Measurements from ENCODE around the gene PRR7.
"Not testable (repeated sequence)": the region's sequence is repeated elsewhere in the genome, so short reads cannot be mapped to it uniquely, and the experiment has no call there.

Gene PRR7, protein sequence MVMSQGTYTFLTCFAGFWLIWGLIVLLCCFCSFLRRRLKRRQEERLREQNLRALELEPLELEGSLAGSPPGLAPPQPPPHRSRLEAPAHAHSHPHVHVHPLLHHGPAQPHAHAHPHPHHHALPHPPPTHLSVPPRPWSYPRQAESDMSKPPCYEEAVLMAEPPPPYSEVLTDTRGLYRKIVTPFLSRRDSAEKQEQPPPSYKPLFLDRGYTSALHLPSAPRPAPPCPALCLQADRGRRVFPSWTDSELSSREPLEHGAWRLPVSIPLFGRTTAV

DNA sequence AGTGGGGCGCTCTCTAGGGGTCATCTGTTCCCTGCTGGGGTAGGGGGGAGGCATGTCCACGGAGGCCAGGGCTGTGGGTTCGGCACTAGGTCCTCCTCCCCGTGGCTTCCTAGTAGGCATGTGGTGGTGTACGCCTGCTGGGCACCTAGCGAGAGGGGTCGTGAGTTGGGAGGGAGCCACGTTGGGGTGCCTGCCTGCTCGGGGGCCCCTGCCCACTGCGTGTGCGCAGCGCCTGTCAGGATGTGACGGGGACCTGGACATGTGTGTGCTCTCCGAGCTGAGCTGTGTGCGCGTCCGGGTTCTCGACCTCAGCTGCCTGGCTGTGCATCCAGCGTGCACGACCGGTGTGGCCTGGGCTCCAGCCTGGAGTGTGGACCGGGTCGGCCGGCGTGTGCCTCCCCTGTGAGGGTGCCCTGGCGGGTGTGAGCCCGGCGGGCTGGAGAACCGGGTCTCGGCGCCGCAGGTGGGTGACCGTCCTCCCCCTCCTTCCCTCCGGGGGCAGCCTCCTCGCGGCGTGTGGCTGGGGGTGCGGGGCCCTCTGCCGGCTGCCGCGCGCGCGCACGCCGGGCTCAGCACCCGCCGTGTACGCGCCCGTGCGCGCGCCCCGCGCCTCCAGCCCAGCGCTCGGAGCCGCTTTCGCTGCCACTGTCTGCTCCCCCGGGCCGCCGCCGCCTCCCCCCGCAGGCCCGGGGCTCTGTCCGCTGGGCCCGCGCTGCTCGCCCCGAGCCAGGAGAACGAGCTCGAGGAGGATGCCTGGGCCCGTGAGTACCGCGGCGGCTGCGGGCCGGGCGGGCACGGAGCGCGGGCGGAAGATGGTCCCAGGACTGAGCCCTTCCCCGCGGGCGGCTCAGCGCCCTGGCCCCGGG lies at the start of gene PRR7:
PRR7 (plus strand) TSS at position 615 of the 866 bp plus-strand sequence. CDS start 8,254 bp downstream, outside the sequence.
- DNase-seq (ENCODE audit: low read depth in 2 of 2) = peak in 1 of 2 experiments; percentile 45

DNA sequence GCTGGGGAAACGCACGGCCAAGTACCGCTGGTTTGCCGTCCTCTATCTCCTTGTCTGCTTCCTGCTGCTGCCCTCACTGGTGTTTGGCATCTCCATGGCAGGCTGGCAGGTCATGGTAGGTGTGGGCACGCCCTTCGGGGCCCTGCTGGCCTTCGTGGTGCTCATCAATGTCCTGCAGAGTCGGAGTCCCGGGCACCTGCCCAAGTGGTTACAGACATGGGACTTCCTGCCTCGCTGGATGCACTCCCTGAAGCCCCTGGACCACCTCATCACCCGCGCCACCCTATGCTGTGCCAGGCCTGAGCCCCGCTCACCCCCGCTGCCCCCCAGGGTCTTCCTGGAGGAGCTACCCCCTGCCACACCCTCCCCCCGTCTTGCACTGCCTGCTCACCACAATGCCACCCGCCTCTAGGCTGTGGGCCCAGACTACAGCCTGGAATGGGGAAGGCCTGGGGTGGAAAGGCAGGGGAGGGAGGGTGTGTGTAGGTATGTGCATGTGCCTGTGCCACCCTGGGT lies 48.7 kb upstream of the PRR7 start:
- no peak for DNase-seq (ENCODE audit: low read depth in 2 of 2)

DNA sequence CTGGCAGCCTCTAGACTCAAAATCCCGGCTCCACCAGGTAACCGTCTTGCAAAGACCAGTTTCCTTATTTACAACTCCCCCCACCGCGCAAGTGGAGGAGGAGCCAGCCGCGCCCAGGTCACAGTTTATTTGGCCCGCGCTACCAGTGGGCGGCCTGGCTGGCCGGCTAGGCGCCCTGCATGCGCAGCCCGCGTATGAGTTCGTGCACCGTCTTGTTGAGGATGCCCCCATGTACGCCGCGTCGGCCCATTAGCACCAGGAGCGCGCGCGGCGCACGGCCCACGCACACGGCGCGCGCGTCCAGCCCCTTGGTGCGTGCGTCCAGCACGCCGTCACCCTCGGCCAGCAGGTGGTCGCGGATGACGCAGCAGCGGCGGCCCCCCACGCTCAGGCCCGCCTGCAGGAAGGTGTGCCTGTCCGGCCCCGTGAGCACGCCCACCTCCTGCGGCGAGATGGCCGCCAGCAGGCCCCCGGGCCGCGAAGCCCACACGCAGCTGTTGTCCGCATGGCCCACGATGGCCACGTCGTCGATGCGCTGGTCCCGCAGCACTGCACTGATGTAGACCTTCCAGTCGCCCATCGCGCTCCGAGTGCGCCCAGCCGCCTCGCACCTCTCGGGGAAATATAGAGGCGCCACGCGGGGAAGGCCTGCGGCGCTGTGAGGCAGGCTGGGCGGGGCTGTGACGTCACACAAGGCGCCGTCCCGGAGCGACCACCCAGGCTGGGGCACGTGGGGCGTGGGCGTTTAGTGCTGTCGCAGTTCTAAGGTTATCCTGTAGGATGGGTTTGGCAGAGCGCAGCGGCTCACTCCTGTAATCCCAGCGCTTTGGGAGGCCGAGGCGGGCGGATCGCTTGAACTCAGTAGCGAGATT lies 46.4 kb upstream of the PRR7 start, which contains the start of gene PFN3:
PFN3 (minus strand) TSS at position 665 of the 872 bp plus-strand sequence; CDS start at position 580, 85 bp downstream.
- no peak for DNase-seq (ENCODE audit: low read depth in 2 of 2)

DNA sequence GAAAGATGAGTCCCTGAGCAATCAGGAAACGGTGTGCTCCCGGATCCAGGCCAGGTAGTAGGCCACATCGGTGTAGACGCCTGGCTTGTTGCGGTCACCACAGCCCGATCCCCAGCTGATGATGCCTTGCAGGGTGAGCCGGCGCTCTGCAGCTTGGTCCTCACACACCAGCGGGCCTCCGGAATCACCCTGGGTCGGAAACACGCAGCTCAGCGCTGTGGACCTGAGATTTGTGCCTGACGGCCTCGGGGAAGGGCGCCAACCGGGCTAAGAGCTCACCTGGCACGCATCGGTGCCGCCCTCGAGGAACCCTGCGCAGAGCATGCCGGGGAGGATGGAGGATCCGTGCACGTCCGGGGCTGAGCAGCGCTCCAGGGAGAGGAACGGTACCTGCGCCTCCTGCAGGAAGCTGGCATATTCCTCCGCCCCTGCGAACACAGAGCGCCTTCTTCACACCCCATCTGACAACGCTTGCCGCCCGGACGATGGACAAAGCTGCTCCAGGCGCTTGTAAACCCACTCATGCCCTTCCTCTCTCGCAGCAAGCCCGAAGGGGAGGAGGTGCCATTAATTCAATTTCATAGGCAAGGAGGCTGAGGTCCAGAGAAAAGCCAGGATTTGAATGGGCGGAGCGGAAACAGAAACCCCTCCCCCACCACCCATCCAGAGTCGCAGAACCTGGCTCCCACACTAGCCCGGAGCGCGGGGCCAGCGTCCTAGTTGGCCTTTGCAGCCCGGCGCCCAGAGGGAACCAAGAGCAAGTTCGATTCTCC lies 44.2 kb upstream of the PRR7 start:
- no peak for DNase-seq (ENCODE audit: low read depth in 2 of 2)

DNA sequence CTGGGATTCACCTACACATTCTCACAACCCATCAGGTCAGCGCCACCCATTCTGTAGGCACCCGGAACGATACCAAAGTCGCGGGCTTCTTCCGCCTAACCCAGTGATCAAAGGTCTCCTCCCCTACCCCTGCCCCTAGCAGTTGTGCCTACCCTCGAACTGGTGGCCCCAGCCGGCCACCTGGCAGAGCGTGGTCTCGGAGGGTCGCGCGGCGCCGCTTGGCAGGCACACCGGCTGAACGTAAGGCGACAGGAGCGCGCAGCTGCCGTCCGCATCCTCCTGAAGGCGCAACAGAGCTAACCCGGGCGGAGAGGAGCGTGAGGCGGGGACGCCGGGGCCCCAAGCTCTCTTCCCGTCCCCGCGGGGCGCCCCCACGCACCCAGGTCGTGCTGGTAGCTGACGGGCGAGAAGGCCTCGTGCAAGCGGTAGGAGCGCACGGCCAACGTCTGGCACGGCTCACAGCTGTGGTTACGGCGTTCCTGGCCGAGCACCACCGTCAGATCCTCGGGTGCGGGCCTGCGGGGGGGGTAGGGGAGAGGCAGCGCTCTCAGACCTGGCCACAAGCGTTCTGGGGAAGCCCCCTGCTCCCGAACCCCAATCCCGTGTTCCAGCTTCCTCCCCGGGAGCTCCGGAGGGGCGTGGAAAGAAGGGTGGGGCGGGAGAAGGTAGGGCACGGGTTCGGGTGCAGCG lies 43.4 kb upstream of the PRR7 start:
- no peak for DNase-seq (ENCODE audit: low read depth in 2 of 2)

DNA sequence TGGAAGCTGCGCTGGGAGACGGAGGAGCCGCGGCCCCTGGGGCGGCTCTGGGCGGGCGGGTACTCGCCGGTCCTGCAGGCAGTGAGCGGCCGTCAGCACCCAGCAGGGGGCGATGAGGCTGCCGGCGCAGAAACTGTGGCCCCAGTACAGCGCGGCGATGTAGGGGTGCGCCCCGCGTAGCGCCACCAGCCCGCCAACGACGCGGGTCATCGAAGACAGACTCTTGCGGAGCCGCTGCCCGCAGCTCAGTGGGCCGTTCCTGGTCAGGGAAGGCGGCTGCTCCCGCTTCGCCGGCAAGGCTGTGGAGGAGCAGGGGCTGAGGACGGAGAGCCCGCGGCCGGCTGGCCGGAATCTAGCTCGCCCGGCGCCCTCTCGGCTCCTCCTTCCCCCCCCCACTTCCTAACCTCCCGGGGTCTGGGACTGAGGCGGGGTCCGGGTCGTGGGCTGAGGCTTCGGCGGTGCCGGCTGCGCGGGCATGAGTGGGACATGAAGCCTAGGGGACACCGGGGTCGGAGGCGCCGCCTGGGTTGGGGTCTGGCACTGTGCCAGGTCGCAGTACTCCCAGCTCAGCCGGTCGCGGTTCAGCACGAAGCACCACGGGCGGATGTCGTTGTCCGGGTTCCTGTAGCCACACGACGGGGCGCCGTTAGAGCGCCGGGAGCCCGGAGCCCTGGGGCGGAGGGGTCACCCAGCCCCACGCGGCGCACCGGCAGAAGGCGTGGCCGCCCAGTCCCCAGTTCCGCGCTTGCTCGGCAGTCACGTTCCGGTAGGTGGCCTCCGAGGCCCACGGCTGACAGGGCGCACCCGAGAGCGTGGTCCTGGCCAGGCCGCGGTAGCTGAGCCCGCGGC lies 42.6 kb upstream of the PRR7 start:
- DNase-seq (ENCODE audit: low read depth in 2 of 2) = no peak

DNA sequence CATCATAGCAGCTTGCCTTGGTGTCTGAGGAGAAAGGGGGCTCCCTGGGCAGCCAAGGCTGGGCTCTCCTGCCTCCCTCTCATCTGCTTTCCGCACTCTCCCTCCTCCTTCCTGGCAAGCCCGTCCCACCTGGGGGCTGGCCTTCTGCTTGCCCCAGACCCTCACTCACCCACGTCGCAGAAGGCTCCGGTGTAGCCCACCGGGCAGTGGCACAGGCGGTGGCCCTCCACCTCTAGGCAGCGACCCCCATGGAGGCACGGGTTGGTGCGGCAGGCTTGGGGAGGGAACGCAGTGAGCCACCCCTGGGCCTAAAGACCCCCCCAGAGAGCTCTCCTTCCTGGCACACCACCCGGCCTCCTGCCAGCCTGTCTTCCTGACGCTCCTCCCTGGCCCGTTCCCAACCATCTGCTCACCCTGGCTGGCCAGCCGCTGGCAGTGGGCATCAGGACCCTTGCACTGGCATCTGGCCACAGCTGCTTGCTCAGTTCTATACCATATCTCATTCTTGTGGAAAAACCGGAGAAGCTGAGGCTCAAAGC lies 41.9 kb upstream of the PRR7 start:
- no peak for DNase-seq (ENCODE audit: low read depth in 2 of 2)

DNA sequence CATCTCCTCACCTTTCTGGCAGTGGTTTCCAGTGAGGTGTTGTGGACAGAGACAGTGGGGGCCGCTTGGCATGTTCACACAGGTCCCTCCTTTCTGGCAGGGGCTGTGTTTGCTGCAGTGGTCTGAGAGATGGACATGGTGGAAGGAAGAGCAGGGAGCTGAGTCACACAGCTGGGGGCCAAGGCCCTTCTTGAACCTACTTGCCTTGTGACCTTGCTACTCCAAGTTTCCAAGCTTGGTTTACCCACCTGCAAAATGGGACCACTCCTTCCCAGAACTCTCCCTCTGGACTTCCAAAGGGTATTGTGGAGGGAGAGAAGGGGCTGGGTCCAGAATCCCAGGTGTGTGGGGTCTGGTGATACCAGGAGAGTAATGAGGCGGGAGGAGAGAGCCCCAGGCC lies 41.3 kb upstream of the PRR7 start:
- DNase-seq (ENCODE audit: low read depth in 2 of 2) = no peak

DNA sequence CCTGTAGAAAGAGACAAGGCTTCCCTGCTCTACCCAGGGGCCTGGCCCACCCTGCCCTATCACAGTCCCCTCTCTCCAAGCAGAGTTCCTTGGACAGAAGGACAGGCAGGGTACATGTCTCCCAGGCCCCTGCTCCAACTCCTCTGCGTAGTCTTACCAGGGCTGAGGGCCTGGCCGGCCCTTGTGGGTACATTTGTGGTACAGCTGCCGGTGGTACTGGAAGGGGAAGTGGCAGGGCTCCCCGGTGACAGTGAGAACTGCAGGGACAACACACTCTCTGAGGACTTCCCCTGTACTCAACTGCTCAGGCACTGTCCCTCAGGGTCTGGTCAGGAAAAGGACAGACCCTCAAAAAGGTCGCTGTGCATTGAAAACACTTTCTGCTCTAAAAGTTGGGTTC lies 40.8 kb upstream of the PRR7 start:
- no peak for DNase-seq (ENCODE audit: low read depth in 2 of 2)

DNA sequence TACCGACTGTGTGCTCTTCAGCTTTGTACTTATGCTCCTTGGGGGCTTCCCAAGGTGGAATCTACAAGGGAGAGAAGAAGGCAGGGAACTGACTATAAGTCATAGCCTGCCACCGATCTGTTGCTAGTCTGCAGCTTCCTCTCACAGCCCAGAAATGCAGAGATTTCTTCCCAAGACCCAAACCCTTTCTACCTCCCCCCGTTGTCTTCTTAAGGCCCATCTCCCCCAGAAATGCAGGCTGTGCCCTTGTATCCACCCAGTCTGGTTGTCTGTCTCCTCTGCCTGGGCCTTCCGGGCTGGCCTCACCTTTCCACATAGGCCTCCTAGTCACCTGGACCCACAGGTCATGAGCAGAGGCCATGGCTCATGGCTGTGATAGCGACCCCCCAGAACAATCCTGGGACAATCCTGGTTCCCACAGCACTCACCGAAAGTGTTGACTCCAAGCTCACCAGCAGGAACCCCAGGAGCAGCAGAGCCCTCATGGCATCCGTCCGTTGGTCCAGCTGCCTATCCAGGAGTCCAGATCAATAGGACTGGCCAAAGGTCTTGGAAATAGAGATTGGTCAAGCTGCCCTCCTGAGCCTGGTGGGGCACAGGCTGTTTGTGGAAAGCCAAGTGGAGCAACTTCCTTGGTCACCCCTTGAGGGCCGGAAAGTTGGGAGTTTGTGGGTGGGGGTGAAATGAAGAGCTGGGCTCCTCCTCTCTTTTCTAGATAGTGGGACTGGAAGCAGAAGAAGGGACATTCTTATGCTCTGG lies 37.4 kb upstream of the PRR7 start, which contains the start of gene F12:
F12 (minus strand) TSS at position 522 of the 759 bp plus-strand sequence; CDS start at position 485, 37 bp downstream.
- DNase-seq (ENCODE audit: low read depth in 2 of 2) = no peak

DNA sequence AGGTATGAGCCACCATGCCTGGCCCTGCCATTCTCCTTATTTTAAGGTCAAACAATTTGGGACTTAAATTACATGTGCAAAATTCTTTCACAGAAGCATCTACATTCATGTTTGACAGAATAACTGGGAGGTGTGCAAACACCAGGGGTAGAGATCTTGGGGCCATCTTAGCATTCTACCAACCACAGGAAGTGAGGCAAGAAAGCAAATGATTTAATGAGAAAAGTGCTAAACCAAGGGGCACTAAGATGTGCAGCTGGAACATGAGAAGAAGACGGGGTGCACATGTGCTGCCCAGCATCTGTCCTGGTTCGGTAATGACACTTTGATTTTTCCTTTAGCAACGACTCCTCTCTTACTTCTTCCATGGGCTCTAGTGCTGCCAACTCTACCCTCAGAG lies 36.0 kb upstream of the PRR7 start:
- no peak for DNase-seq (ENCODE audit: low read depth in 2 of 2)

DNA sequence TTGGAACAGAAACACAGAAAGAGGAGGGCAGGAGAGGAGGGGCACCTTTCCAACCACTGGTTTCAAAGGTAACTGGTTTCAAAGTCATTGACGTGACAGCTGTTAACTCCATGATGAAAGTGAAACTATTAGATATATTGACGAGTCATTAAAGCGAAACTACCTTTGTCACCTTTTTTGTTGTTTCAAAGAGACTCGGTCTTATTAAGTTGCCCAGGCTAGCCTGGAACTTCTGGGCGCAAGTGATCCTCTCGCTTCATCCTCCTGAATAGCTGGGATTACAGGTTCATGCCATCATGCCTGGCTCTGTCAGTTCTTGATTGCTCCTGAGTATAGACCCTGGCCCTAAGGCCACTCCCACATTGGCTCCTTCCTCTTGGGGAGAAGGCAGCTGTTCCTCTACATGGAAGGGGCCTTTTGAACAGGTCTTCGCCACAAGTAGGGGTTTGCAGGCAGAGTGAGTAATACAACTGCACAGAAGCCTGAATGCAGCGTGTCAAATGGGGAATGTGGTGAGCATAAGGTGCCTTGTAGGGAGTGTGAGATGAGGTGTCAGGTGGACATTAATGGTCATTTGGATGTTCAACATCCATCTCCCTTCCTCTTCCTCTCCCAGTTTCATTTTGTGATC lies 33.9 kb upstream of the PRR7 start:
- DNase-seq (ENCODE audit: low read depth in 2 of 2) = no peak

DNA sequence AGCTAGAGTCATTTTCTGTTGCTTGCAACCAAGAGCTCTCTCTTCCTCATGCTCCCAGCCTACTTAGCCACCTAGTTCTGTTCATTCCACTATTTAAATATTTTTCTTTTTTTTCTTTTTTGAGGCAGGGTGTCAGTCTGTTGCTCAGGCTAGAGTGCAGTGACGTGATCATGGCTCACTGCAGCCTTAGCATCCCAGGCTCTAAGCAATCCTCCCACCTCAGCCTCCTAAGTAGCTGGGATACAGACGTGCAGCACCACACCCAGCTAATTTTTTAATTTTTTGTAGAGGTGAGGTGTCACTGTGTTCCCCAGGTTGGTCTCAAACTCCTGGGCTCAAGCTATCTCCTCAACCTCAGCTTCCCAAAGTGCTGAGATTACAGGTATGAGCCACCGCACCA lies 32.1 kb upstream of the PRR7 start:
- no peak for DNase-seq (ENCODE audit: low read depth in 2 of 2)

DNA sequence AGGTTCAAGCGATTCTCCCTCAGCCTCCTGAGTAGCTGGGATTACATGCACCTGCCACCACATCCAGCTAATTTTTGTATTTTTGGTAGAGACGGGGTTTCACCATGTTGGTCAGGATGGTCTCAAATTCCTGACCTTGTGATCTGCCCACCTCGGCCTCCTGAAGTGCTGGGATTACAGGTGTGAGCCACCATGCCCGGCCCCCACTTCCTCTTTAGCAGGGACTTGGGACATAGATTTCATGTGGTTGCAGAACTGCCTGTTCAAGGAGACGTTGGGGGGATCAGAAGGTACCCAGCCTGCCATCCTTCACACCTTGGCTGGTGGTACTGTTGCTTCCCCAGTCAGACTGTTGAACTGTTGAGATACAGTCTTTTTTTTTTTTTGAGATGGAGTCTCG lies 29.5 kb upstream of the PRR7 start:
- not testable (repeated sequence) for DNase-seq (ENCODE audit: low read depth in 2 of 2)

DNA sequence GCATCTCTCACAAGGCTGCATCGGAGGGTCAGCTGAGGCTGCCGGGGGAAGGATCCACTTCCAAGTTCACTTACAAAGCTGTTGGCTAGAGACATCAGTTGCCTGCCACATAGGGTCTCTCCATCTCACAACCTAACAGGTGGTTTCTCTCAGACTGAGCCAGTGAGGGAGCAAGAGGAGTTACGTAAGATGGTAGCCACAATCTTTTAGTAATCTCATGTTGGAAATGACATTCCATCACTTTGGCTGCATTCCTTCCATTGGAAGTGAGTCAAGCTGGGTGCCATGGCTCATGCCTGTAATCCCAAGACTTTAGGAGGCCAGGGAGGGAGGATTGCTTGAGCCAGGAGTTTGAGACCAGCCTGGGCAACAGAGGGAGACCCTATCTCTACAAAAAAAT lies 27.6 kb upstream of the PRR7 start:
- DNase-seq (ENCODE audit: low read depth in 2 of 2) = peak in 1 of 2 experiments; percentile 42

DNA sequence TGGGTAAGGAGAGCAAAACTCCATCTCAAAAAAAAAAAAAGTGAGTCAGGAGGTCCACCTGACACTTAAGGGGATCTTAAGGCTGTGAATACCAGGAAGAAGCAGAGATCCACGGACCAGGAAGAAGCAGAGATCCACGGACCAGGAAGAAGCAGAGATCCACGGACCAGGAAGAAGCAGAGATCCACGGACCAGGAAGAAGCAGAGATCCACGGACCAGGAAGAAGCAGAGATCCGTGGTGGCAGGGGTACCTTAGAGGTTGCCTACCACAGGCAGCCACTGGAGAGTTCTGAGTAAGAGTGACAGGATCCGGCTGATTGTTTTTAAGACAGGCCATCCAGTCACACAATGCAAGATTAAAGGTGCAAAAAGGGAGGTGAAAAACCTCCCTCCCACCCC lies 26.1 kb upstream of the PRR7 start:
- DNase-seq (ENCODE audit: low read depth in 2 of 2) = not testable (repeated sequence)

DNA sequence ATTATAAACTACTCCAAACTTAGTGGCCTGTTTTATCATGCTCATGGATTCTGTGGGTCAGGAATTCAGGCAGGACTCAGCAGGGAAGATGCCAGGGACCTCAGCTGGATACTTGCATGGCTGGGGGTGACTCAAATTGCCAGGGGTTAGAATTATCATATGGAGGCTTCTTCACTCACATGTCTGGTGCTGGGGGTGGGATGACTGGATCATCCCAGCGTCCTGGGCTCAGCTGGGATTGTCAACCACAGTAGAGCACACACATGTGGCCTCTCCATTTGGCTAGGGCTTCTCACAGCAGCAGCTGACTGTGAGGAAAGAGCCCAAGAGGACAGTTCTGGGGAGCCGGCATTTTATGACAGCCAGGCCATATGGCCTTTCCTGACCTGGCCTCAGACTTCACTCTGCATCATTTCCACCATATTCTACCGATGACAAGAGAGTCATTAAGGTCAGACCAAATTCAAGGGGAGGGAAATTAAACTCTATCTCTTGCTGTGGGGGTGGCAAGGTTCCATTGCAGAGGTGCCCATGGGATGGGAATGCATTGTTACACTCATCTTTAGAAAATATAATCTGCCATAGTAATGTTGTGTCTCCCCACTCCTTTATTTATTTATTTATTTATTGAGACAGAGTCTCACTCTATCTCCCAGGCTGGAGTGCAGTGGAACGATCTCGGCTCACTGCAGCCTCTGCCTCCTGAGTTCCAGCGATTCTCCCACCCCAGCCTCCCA lies 25.4 kb upstream of the PRR7 start:
- DNase-seq (ENCODE audit: low read depth in 2 of 2) = no peak
